Cardiac fibroblast (primary cell): ENCODE results near the gene TUBA4B.

ENCODE experiments used
- DNase-seq, 2 donors: peaks; one replicate each; pipeline versions ENCODE4 v3.0.0 to v3.0.0-alpha.2; 2010; ENCODE audit warnings: low read depth in 2 of 2
- H3K4me3 ChIP-seq, 2 donors: replicated peaks in 1 of 2; 1 replicate in 1 of 2; 2 replicates in 1 of 2; pipeline ENCODE4 v1.5.1; 2011; ENCODE audit warnings: low read depth in 2 of 2, low read length in 2 of 2, mild to moderate bottlenecking in 2 of 2, moderate library complexity in 1 of 2
- CTCF ChIP-seq: IDR thresholded peaks from one replicate; pipeline ENCODE4 v1.5.1; 2011; ENCODE audit warnings: low read depth, mild to moderate bottlenecking, low read length, inconsistent platforms

Gene TUBA4B

GRCh38 chr2:219228041-219228910, 24.8 kb upstream of the TUBA4B start:
- H3K4me3 ChIP-seq, result peak overlapping the region; percentile 90 to 91
- peak in 1 of 2 donors; percentile 21 for DNase-seq
- TF ChIP-seq CTCF, result no peak

GRCh38 chr2:219228911-219229304, 24.1 kb upstream of the TUBA4B start:
- H3K4me3 ChIP-seq, result peak overlapping the region; percentile 90 to 91
- TF ChIP-seq CTCF, result no peak
- no peak for DNase-seq

- H3K4me3 ChIP-seq, result peak within 1 kb of the TSS; percentile 90 to 91
- TF ChIP-seq CTCF, result no peak
- DNase-seq, result peak; percentile 99
These were observed 23.6 kb upstream of the TUBA4B start, which contains the start of the genes ANKZF1 and ATG9A for GRCh38 chr2:219229305-219230058. Gene ANKZF1 (plus strand): TSS chr2:219229806. CDS start chr2:219230258, 452 bp downstream. Gene ATG9A (minus strand): TSS chr2:219229636. CDS start chr2:219228024, 1,612 bp downstream.

GRCh38 chr2:219230059-219230540, 22.9 kb upstream of the TUBA4B start:
- DNase-seq, result peak; percentile 53 to 57
- TF ChIP-seq CTCF, result no peak
- H3K4me3 ChIP-seq, result peak overlapping the region; percentile 80 to 91

GRCh38 chr2:219234331-219234730, 18.7 kb upstream of the TUBA4B start:
- no peak overlapping the region for H3K4me3 ChIP-seq
- no peak for TF ChIP-seq CTCF
- no peak for DNase-seq

GRCh38 chr2:219243291-219243761, 9.7 kb upstream of the TUBA4B start:
- peak overlapping the region in 1 of 2 donors; percentile 19 for H3K4me3 ChIP-seq
- no peak for TF ChIP-seq CTCF
- DNase-seq, result peak in 1 of 2 donors; percentile 50
